ENCODE measurements around the gene GLUL. TPM values are rescaled to one million over a fixed set of nuclear protein-coding genes. Genes with fewer than 3 reads are reported as not detected.

Gene GLUL
- total RNA-seq, 2 donors from 2014 or later = 538 to 1,389 TPM

GRCh38 chr1:182407724-182408123 lies 16.1 kb upstream of the GLUL start:
- Histone ChIP-seq H3K9me3 (no peaks in the 10 kb centered on the region), H3K27me3 (replicated peaks; ENCODE audit: insufficient read depth) (no peaks in the 10 kb centered on the region), H3K27ac (no peak overlapping the region), H3K4me1 (replicated peaks) (peaks cover 5% of the 10 kb centered on the region), H3K36me3 (no peaks in the 10 kb centered on the region), H3K4me3 (no peak overlapping the region)
- DNase-seq (ENCODE audit: low spot score) = no peak
- intact Hi-C loops (cut with DNase I) = no loop called here
- TF ChIP-seq POLR2A (IDR thresholded peaks at IDR 0.05) (no peak), CTCF (IDR thresholded peaks at IDR 0.05) (no peak), POLR2AphosphoS5 (IDR thresholded peaks at IDR 0.05) (no peak)
- WGBS = 36% methylated on average over 3 of the region's 3 CpGs

GRCh38 chr1:182406012-182406411 lies 14.4 kb upstream of the GLUL start:
- 45% methylated on average over 1 of the region's 1 CpG for WGBS
- H3K36me3 ChIP-seq = no peaks in the 10 kb centered on the region
- no peaks in the 10 kb centered on the region for H3K27me3 ChIP-seq (replicated peaks; ENCODE audit: insufficient read depth)
- no peak for DNase-seq (ENCODE audit: low spot score)
- TF ChIP-seq POLR2A (IDR thresholded peaks at IDR 0.05) (no peak), POLR2AphosphoS5 (IDR thresholded peaks at IDR 0.05) (no peak), CTCF (IDR thresholded peaks at IDR 0.05) (no peak)
- H3K4me3 ChIP-seq = no peak overlapping the region
- intact Hi-C loops (cut with DNase I) = no loop called here
- H3K4me1 ChIP-seq (replicated peaks) = peaks cover 5% of the 10 kb centered on the region
- no peaks in the 10 kb centered on the region for H3K9me3 ChIP-seq
- H3K27ac ChIP-seq = no peak overlapping the region

- no peaks in the 10 kb centered on the region for H3K27me3 ChIP-seq (replicated peaks; ENCODE audit: insufficient read depth)
- H3K36me3 ChIP-seq = no peaks in the 10 kb centered on the region
- H3K4me1 ChIP-seq (replicated peaks) = peaks cover 5% of the 10 kb centered on the region
- no peak for DNase-seq (ENCODE audit: low spot score)
- TF ChIP-seq POLR2A (IDR thresholded peaks at IDR 0.05) (no peak), POLR2AphosphoS5 (IDR thresholded peaks at IDR 0.05) (no peak), CTCF (IDR thresholded peaks at IDR 0.05) (no peak)
- H3K27ac ChIP-seq = no peak overlapping the region
- no peaks in the 10 kb centered on the region for H3K9me3 ChIP-seq
- intact Hi-C loops (cut with DNase I) = no loop called here
- no peak overlapping the region for H3K4me3 ChIP-seq
- WGBS = 96% methylated on average over 1 of the region's 1 CpG
Measured at GRCh38 chr1:182405578-182405977, 14.0 kb upstream of the GLUL start.

- no peak overlapping the region for H3K4me3 ChIP-seq
- 83% methylated on average over 1 of the region's 1 CpG for WGBS
- TF ChIP-seq POLR2AphosphoS5 (IDR thresholded peaks at IDR 0.05) (no peak), POLR2A (IDR thresholded peaks at IDR 0.05) (no peak), CTCF (IDR thresholded peaks at IDR 0.05) (no peak)
- H3K9me3 ChIP-seq = no peaks in the 10 kb centered on the region
- H3K4me1 ChIP-seq (replicated peaks) = no peaks in the 10 kb centered on the region
- intact Hi-C loops (cut with DNase I) = no loop called here
- H3K36me3 ChIP-seq = no peaks in the 10 kb centered on the region
- DNase-seq (ENCODE audit: low spot score) = no peak
- H3K27ac ChIP-seq = no peak overlapping the region
- no peaks in the 10 kb centered on the region for H3K27me3 ChIP-seq (replicated peaks; ENCODE audit: insufficient read depth)
Measured at GRCh38 chr1:182404781-182405180, 13.2 kb upstream of the GLUL start.

GRCh38 chr1:182400567-182400966 lies 9.0 kb upstream of the GLUL start, which contains the start of gene TEDDM1:
TEDDM1 (minus strand) TSS chr1:182400667; CDS start chr1:182400485, 182 bp downstream.
- no peaks in the 10 kb centered on the region for H3K9me3 ChIP-seq
- no peaks in the 10 kb centered on the region for H3K4me1 ChIP-seq (replicated peaks)
- WGBS = 93% methylated on average over 4 of the region's 4 CpGs
- no peak for DNase-seq (ENCODE audit: low spot score)
- no peak within 1 kb of the TSS for H3K27ac ChIP-seq
- intact Hi-C loops (cut with DNase I) = no loop called here
- no peaks in the 10 kb centered on the region for H3K36me3 ChIP-seq
- H3K27me3 ChIP-seq (replicated peaks; ENCODE audit: insufficient read depth) = no peaks in the 10 kb centered on the region
- TF ChIP-seq POLR2A (IDR thresholded peaks at IDR 0.05) (no peak), POLR2AphosphoS5 (IDR thresholded peaks at IDR 0.05) (no peak)
- H3K4me3 ChIP-seq = no peak within 1 kb of the TSS
